Activated CD8-positive, alpha-beta memory T cell treated with anti-CD3 and anti-CD28 coated beads, Interleukin-2, amount 10 ng/mL, durations not matched to agents 7 days and 5 days (primary cell): Measurements from ENCODE around the gene ABTB2. TPM values are rescaled to one million over a fixed set of nuclear protein-coding genes. Genes with fewer than 3 reads are reported as not detected.

Source experiments
- ATAC-seq: fragments of 150-1000 bp; cut with Tn5 transposase; one replicate; pipeline ENCODE4 v1.10.0; 2021; ENCODE audit warnings: moderate library complexity
- CTCF ChIA-PET: fragments of 350-600 bp; sonication (Branson Sonifier 250); formaldehyde crosslinking; loops from one replicate; lab custom pipeline; 2021; ENCODE audit warnings: antibody characterized with exemption; lab: Charles Lee
- DNase-seq: peaks from one replicate; pipeline ENCODE4 v3.0.0-alpha.2; 2020
- H3K27ac Mint-ChIP-seq: one replicate; pipeline ENCODE4 v1.8.0; 2021; ENCODE audit warnings: mild to moderate bottlenecking, mixed read lengths
- H3K27me3 Mint-ChIP-seq: one replicate; pipeline ENCODE4 v1.8.0; 2021; ENCODE audit warnings: mixed read lengths
- H3K36me3 Mint-ChIP-seq: one replicate; pipeline ENCODE4 v1.8.0; 2021; ENCODE audit warnings: mild to moderate bottlenecking, mixed read lengths
- H3K4me1 Mint-ChIP-seq: one replicate; pipeline ENCODE4 v1.8.0; 2021; ENCODE audit warnings: mixed read lengths
- H3K4me3 Mint-ChIP-seq: one replicate; pipeline ENCODE4 v1.8.0; 2021; ENCODE audit warnings: mild to moderate bottlenecking, moderate library complexity, mixed read lengths
- H3K9me3 Mint-ChIP-seq: one replicate; pipeline ENCODE4 v1.8.0; 2022; ENCODE audit warnings: low read depth, mixed read lengths
- total RNA-seq, 2 experiments: library from RNA; stranded (reverse); gene quantifications; one replicate each; pipeline ENCODE4 v1.2.3, GENCODE V29; 2021

The ABTB2 gene
- total RNA-seq, 2 experiments from 2014 or later: 3.8 to 16.8 TPM

DNA sequence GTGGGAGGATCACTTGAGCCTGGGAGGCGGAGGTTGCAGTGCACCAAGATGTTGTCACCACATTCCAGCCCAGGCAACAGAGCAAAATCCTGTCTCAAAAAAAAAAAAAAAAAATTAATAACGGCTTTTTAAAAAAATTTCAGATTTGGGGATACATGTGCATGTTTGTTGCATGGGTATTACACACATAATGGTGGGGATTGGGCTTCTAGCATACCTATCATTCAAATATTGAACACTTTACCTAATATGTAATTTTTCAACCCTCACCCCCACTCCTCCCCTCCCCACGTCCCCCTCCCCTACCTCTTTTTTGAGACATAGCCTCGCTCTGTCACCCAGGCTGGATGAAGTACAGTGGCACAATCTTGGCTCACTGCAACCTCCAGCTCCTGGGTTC lies 40.1 kb downstream of the ABTB2 start:
- no peak for ATAC-seq
- DNase-seq: no peak
- Mint-ChIP-seq H3K4me3 (no peak overlapping the region), H3K4me1 (peaks cover 15% of the 10 kb centered on the region), H3K36me3 (no peaks in the 10 kb centered on the region), H3K27me3 (peaks cover 30% of the 10 kb centered on the region), H3K9me3 (no peaks in the 10 kb centered on the region), H3K27ac (no peak overlapping the region)
- CTCF ChIA-PET: interaction anchor here (0.6 kb wide), 1 partner anchor 27 kb away, joined by 3 read pairs; no protein-coding TSS in a partner anchor

DNA sequence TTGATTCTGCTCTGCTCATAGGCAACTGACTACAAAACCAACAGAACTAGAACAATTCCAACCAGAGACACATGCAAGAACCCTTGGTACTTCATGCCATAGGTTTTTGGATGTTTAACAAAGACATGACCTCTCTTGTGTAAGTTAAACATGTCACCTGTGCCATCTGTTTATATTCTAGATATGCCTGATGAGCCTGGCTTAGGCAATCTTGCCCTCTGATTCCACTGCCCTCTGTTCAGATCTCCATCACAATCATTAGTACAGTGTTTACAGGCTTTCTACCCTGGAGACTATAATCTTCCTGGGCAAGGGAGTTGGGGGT lies 40.8 kb downstream of the ABTB2 start:
- no peak for DNase-seq
- CTCF ChIA-PET: interaction anchor here (0.6 to 1.4 kb wide), 2 partner anchors 27 to 143 kb away, joined by 3 to 4 read pairs; no protein-coding TSS in a partner anchor
- Mint-ChIP-seq H3K4me3 (no peak overlapping the region), H3K4me1 (peaks cover 16% of the 10 kb centered on the region), H3K27ac (no peak overlapping the region), H3K36me3 (no peaks in the 10 kb centered on the region), H3K27me3 (peaks cover 37% of the 10 kb centered on the region), H3K9me3 (no peaks in the 10 kb centered on the region)
- ATAC-seq: no peak

DNA sequence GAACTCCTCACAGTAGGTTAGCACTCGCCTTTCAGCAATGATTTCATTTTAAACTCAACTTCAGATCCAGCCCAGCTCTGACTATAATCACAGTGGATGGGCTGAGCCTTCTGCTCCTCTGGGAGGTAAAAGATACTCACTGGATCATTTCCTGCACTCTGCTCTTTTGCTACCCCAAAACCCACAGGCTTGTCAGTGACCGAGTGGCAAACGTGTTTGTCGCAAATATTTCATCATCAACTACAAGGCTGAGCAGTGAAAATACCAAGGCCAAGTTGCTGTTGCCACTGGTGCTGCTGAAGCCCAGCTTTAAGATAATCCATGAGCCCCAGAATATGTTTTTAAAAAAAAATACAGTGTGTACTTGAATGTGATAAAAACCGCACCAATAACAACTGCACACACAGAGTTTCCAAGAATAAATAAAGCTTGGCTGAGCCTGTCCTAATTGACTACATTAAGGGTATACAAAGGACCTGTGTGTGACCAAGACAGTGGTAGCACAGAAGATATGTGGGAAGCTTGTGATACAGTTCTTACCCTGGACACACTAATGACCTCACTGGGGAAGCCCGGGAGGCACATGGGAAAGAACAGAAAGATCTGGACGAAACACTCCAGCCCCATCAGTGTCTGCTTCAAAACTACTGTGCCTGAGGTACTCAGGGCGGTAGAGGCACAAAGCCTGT lies 41.3 kb downstream of the ABTB2 start:
- no peaks in the 10 kb centered on the region for H3K9me3 Mint-ChIP-seq
- H3K27ac Mint-ChIP-seq: no peak overlapping the region
- CTCF ChIA-PET: interaction anchor here (1.4 kb wide), 1 partner anchor 142 kb away, joined by 4 read pairs; no protein-coding TSS in a partner anchor
- peaks cover 16% of the 10 kb centered on the region for H3K4me1 Mint-ChIP-seq
- H3K4me3 Mint-ChIP-seq: no peak overlapping the region
- DNase-seq (no peak), ATAC-seq (no peak)
- no peaks in the 10 kb centered on the region for H3K36me3 Mint-ChIP-seq
- H3K27me3 Mint-ChIP-seq: peaks cover 33% of the 10 kb centered on the region

DNA sequence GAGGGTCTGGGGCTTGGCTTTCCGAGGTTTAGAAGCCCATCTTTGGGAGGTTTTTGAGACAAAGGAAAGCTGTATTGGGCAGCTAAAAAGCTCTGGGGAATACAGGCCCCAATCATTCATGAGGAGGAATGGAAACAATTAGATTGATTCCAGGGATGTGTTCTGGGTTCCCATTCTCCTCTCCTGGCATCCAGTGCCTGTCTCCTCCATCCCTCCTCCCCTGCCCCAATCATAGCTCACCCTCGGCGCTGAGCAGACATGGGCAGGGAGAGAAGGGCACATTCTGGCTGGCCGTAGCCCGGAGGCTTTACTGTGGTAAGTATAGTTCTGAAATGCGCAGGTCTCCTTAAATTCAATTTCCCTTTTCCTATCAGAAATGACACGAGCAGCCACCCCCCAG lies 42.4 kb downstream of the ABTB2 start:
- ATAC-seq (no peak), DNase-seq (no peak)
- H3K9me3 Mint-ChIP-seq: no peaks in the 10 kb centered on the region
- H3K36me3 Mint-ChIP-seq: no peaks in the 10 kb centered on the region
- peaks cover 37% of the 10 kb centered on the region for H3K27me3 Mint-ChIP-seq
- CTCF ChIA-PET: no interaction called here
- no peak overlapping the region for H3K27ac Mint-ChIP-seq
- peaks cover 17% of the 10 kb centered on the region for H3K4me1 Mint-ChIP-seq
- H3K4me3 Mint-ChIP-seq: no peak overlapping the region

DNA sequence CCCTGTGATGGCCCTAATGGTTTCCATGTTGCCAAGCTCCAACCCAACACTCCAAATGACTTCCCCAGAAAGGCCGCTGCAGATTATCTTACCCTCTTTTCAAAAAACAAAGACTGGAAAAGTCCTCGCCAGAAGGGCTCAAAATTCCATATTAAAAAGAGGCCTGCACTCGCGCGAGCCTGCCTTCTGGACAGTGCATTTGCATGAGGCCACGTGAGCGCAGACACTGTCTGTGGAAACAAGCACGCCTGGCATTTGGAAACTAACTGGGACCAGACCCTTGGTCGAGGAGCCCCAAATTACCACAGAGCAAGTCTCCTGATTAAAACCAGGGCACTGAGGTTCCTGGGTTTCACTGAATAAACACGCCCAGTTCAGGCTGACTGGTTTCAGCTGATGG lies 42.9 kb downstream of the ABTB2 start:
- no peaks in the 10 kb centered on the region for H3K9me3 Mint-ChIP-seq
- H3K4me1 Mint-ChIP-seq: peaks cover 20% of the 10 kb centered on the region
- H3K36me3 Mint-ChIP-seq: no peaks in the 10 kb centered on the region
- no peak overlapping the region for H3K4me3 Mint-ChIP-seq
- DNase-seq (no peak), ATAC-seq (no peak)
- H3K27ac Mint-ChIP-seq: no peak overlapping the region
- peaks cover 41% of the 10 kb centered on the region for H3K27me3 Mint-ChIP-seq
- CTCF ChIA-PET: no interaction called here

DNA sequence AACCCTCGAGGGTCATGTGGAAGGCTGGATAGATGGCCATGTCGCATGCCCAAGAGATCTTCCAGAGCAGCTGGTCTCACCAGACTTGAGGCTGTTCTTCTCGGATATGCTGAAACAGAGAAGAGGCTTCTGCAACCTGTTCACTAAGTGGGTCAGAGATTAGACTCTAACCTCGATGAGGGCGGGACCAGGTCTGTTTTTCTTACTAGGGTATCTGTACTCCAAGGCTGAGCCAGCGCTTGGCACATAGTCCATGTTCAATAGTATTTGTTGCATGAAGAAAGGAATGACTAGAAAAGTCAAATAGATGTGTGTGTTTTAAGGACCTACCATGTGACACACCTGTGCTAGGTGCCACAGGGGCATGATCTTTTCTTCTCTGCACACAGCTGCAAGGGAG lies 43.6 kb downstream of the ABTB2 start:
- Mint-ChIP-seq H3K27ac (no peak overlapping the region), H3K4me1 (peaks cover 21% of the 10 kb centered on the region), H3K27me3 (peaks cover 42% of the 10 kb centered on the region), H3K9me3 (no peaks in the 10 kb centered on the region), H3K36me3 (no peaks in the 10 kb centered on the region), H3K4me3 (no peak overlapping the region)
- no peak for DNase-seq
- no peak for ATAC-seq
- CTCF ChIA-PET: no interaction called here

DNA sequence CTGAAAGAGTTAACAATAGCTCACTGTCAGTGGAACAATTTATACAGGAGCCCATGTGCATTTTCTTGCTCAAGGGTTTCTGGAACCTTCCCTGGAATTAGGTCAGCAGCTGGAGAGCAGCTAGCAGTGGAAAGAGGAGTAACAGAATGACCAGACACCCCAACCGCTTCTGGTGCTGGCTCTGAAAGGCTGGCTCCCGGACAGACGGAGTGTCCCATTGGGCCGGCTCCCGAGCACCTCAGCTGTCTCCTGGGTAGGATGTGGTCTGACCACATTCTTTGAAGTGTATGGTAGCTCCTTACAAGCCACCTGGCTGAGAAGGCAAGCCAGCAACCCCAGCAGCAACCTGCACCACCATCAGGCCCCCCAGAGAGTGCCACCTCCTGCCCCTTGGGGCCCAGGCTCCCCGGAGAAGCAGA lies 44.7 kb downstream of the ABTB2 start:
- no peak overlapping the region for H3K27ac Mint-ChIP-seq
- CTCF ChIA-PET: interaction anchor here (0.8 to 1.9 kb wide), 3 partner anchors 45 to 139 kb away, joined by 3 to 9 read pairs (median 4); no protein-coding TSS in a partner anchor
- H3K4me3 Mint-ChIP-seq: no peak overlapping the region
- DNase-seq: peak; percentile 74
- H3K4me1 Mint-ChIP-seq: peaks cover 25% of the 10 kb centered on the region
- H3K27me3 Mint-ChIP-seq: peaks cover 41% of the 10 kb centered on the region
- H3K36me3 Mint-ChIP-seq: no peaks in the 10 kb centered on the region
- ATAC-seq: peak; percentile 83
- H3K9me3 Mint-ChIP-seq: no peaks in the 10 kb centered on the region

DNA sequence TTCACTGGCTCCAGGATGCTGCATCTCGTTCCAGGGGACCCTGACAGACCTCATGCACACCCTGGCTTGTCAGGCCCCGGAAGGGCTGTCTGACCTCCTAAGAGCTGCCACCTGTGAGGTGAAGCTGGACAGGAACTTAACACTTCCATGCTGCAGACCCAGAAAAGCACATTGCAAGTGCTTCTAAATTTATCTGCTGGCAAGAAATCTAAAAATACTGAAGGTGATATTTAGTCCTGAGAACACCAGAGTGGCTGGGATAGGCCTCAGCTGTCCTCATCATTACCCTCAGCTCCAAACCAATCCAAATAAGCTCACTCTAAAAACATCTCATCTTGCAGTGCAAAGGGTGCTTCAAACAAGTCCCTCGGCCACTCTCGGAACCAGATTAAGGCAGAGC lies 46.7 kb downstream of the ABTB2 start:
- CTCF ChIA-PET: interaction anchor here (0.6 to 1.0 kb wide), 2 partner anchors 24 to 137 kb away, joined by 3 to 4 read pairs; no protein-coding TSS in a partner anchor
- no peaks in the 10 kb centered on the region for H3K36me3 Mint-ChIP-seq
- H3K27ac Mint-ChIP-seq: no peak overlapping the region
- peaks cover 22% of the 10 kb centered on the region for H3K4me1 Mint-ChIP-seq
- peaks cover 43% of the 10 kb centered on the region for H3K27me3 Mint-ChIP-seq
- H3K9me3 Mint-ChIP-seq: no peaks in the 10 kb centered on the region
- ATAC-seq (no peak), DNase-seq (no peak)
- H3K4me3 Mint-ChIP-seq: no peak overlapping the region

DNA sequence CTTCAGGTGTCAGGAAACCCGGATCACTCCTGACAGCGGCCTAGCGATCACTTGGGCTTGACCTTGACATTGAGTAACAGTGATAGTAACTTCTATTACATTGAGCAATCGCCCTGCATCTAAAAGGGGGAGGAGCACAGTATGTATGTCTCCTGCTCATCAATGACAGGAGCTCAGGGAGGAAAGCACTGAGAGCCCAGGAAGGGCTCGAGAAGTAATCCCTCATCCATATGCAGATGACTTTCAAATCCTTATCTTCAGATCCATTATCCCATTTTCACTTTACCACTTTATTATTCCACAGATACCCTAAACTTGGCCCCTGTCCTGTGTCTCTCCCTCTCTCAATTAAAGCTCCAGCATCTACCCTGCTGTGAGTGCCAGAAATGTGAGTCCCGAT lies 47.8 kb downstream of the ABTB2 start:
- peaks cover 36% of the 10 kb centered on the region for H3K27me3 Mint-ChIP-seq
- H3K27ac Mint-ChIP-seq: no peak overlapping the region
- H3K4me3 Mint-ChIP-seq: no peak overlapping the region
- CTCF ChIA-PET: interaction anchor here (3.3 kb wide), 1 partner anchor 136 kb away, joined by 7 read pairs; no protein-coding TSS in a partner anchor
- H3K4me1 Mint-ChIP-seq: peaks cover 22% of the 10 kb centered on the region
- H3K36me3 Mint-ChIP-seq: no peaks in the 10 kb centered on the region
- H3K9me3 Mint-ChIP-seq: no peaks in the 10 kb centered on the region
- ATAC-seq (no peak), DNase-seq (no peak)

DNA sequence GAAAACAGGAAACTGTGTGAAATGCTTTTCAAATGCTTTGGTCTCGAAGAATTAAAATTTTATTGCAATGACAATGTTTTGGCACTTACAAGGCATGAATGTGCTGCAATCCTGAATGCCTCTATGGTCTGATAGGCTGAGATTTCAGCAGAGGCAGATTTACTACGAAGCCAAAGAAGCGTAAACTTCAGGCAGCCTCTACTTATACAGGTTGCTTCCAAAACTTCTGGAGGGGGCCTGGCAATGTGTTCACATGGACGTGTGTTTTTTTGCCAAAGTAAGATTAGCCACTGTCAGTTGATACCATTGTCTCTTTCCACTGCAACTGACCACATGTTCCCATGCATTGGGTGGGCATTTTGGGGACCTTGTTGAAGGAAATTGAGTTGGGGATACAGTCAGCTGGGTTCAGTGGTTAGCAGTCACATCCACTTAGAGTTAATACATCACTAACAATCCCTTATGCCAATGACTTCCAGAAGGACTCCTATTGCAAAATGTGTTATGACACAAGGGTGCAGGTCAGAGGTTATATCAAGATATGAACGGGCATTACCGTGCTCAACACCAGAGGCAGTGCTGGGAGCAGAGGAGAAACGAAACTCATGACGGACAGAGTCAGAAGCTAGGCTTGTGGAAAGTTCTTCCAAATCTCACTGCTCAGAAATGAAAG lies 48.8 kb downstream of the ABTB2 start:
- peaks cover 28% of the 10 kb centered on the region for H3K27me3 Mint-ChIP-seq
- ATAC-seq: no peak

DNA sequence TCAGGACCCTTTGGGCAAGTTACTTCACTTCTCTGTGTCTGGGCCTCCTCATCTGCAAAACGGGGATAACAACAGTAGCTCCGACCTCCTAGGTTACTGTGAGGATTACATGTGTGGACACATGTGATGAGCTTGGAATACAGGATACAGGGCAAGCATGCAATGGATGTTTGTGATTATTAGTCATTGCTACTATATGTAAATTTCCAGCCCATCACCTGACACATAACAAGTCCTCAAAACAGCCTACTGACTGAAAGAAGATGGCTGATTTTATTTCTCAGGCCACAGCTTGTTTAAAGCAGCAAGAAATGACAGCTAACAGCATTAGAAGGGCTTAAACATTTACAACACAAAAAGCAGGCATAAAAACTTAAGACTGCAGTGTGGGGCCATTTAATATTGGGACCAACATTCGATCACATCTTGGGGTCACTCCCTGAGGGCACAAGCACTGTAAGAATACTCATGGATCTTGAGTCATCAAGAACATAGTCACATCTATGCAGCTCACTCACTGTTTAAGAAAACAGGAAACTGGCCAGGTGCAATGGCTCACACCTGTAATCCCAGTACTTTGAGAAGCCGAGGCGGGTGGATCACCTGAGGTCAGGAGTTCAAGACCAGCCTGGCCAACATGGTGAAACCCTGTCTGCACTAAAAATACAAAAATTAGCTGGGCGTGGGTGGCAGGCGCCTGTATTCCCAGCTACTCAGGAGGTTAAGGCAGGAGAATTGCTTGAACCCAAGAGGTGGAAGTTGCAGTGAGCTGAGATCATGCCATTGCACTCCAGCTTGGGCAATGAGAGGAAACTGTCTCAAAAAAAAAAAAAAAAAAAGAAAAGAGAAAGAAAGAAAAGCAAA lies 49.5 kb downstream of the ABTB2 start:
- CTCF ChIA-PET: interaction anchor here (3.3 kb wide), 1 partner anchor 134 kb away, joined by 7 read pairs; no protein-coding TSS in a partner anchor
- peaks cover 16% of the 10 kb centered on the region for H3K4me1 Mint-ChIP-seq
- DNase-seq: no peak
- no peak for ATAC-seq
- H3K4me3 Mint-ChIP-seq: no peak overlapping the region
- H3K27me3 Mint-ChIP-seq: peaks cover 26% of the 10 kb centered on the region
- H3K27ac Mint-ChIP-seq: no peak overlapping the region
- H3K36me3 Mint-ChIP-seq: no peaks in the 10 kb centered on the region
- H3K9me3 Mint-ChIP-seq: no peaks in the 10 kb centered on the region

More for the DNA sequence above, 48.8 kb downstream of the ABTB2 start:
- CTCF ChIA-PET: interaction anchor here (3.3 kb wide), 1 partner anchor 135 kb away, joined by 7 read pairs; no protein-coding TSS in a partner anchor
- Mint-ChIP-seq H3K36me3 (no peaks in the 10 kb centered on the region), H3K4me3 (no peak overlapping the region), H3K9me3 (no peaks in the 10 kb centered on the region), H3K27ac (no peak overlapping the region), H3K4me1 (peaks cover 22% of the 10 kb centered on the region)
- no peak for DNase-seq

DNA sequence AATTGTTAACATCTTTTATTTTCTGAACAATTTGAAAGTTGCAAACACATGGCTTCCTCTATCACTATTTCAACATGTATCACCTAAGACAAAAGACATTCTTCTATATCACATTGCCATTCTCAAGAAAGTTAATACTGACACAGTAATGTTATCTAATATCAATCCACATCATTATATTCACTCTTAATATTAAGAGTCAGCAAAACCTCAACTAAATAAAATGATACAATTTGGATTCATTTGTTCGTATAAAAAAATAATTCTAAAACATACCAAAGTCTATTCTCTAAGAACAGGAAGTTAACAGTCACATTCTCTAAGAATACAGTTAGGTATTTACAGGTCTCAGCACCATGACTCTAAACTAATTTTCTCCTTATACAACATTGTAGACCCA lies 52.0 kb downstream of the ABTB2 start:
- Mint-ChIP-seq H3K4me3 (no peak overlapping the region), H3K27ac (no peak overlapping the region), H3K4me1 (peaks cover 27% of the 10 kb centered on the region), H3K36me3 (no peaks in the 10 kb centered on the region), H3K9me3 (no peaks in the 10 kb centered on the region), H3K27me3 (peaks cover 13% of the 10 kb centered on the region)
- no peak for ATAC-seq
- CTCF ChIA-PET: no interaction called here
- no peak for DNase-seq

DNA sequence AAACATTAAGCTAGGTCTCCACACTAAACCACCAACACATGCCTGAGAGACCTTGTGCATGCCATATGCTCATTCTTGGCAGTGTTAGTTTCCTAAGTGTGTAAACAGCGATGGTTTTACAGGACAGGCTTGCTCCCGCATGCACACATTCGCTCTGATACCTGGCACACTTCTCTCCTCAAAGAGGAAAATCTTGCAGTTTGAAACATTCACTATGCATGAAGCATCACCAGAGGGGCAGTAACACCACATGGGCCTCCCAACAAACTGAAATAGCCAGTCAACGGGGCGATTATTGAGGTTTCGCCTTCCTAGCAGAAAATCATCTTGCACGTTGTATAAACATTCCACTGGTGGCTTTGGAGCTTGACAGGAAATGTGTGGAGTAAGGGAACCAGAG lies 52.6 kb downstream of the ABTB2 start:
- Mint-ChIP-seq H3K4me3 (no peak overlapping the region), H3K36me3 (no peaks in the 10 kb centered on the region), H3K27ac (no peak overlapping the region), H3K4me1 (peaks cover 25% of the 10 kb centered on the region), H3K9me3 (no peaks in the 10 kb centered on the region), H3K27me3 (peaks cover 11% of the 10 kb centered on the region)
- ATAC-seq: no peak
- no peak for DNase-seq
- CTCF ChIA-PET: no interaction called here
